ENCODE measurements around the gene ATP5PB. TPM values are rescaled to one million over a fixed set of nuclear protein-coding genes. Genes with fewer than 3 reads are reported as not detected.

Gene ATP5PB
- polyA plus RNA-seq, 1 donor: 265 TPM

GRCh38 chr1:111446967-111447892, 2.0 kb upstream of the ATP5PB start:
- DNase-seq: no peak

DNA sequence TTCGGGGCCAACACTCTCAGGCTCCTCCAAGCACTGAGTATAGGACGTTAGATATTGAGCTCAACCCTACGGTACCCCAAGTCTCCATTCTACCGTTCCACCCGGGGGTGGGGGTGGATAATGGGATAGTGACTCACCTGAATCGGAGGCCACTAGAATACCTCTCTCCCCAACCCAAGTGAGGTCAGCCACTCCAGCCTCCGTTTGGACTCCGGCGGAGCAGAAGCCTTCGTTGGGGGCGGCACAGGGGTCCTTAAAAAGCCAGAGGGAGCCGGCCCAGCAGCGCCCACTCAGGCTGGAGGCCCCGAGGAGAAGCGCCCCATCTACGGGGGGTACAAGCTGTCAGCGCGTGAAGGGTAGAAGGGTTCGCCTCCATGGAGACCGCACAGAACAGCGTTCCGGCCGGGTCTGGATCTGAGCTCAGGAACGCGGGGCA, 764 bp upstream of the ATP5PB start:
- no peak for DNase-seq

GRCh38 chr1:111449703-111450017, 396 bp downstream of the ATP5PB start:
- DNase-seq: no peak

GRCh38 chr1:111450185-111450584, 921 bp downstream of the ATP5PB start:
- DNase-seq: no peak

DNA sequence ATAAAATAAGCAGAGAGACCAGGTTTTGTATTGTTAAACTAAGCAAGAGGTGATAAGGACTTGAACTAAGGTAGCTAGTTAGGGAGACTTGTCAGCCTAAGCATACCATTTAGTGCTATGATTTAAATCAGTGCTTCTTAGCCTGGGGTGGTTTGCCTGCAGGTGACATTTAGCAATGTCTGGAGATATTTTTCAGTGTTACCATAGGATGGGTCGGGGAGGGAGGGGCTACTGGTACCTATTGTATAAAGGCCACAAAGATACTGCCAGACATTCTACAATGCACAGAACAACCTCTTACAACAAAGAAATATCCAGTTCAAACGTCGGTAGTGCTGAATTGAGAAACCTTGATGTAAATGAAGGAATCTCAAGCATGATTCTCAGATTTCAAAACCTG, 3.3 kb downstream of the ATP5PB start:
- no peak for DNase-seq

GRCh38 chr1:111453706-111454105, 4.4 kb downstream of the ATP5PB start:
- no peak for DNase-seq

- DNase-seq: no peak
Measured at GRCh38 chr1:111454859-111455641, 5.8 kb downstream of the ATP5PB start.

DNA sequence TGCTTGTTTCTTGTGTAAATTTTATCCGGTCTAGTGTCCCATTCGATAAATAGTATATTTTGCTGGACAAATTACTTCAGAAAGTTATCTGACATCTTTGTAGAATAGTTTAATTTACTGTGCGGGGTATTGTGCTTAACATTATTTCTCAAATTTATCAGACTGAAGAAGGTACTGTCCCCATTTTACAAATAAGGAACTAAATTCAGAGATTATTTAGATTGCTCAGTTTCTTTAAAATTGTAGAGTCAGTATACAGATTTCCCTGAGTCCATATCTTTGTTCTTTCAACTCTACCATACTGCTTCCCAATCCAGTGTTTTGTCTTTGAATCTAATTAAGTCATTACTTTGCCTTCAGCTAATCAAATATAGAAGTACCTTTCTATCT, 6.4 kb downstream of the ATP5PB start:
- no peak for DNase-seq

DNA sequence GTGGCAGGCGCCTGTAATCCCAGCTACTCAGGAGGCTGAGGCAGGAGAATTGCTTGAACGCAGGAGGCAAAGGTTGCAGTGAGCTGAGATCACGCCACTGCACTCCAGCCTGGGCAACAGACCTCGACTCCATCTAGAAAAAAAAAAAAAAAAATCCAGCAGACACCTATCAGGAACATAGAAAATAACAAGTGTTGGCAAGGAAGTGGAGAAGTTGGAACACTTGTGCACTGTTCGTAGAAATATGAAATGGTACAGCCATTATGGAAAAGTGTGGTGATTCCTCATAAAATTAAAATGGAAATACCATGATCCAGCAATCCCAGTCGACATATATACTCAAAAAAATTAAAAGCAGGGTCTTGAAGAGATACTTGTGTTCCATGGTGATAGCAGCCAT, 12.5 kb downstream of the ATP5PB start:
- DNase-seq: no peak

- no peak for DNase-seq
Measured at GRCh38 chr1:111462370-111463028, 13.2 kb downstream of the ATP5PB start.

DNA sequence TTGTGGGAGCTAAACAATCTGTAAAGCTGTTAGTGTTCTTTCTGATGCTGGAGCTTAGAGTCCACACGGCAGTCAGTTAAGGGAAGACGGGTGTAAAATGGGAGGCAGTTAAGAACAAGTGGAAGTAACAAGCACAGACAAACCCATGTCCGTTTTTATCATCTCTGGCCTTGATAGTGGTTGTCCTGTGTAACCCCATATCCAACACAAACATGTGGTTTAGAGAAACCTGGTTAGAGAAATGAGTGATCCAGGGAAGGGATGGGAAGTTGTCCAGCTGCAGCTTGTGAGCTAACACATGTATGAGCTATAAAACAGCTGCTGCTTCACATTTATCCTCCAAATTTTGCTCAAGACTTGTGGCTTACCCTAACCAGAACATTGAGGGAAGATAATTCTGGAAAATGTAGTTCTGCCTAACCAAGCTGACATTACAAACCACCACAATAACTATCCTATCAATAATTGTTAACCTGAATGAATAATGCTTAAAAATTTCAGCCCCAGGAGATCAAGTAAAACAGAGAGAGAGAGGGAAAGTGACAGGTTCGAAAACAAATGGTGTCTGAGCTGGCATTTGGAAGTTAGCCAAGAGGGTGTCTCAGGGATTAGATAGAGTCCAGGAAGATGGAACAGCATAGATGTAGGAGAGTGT, 13.9 kb downstream of the ATP5PB start:
- DNase-seq: no peak

GRCh38 chr1:111465754-111466153, 16.5 kb downstream of the ATP5PB start:
- DNase-seq: no peak

- no peak for DNase-seq
Measured at GRCh38 chr1:111466480-111466879, 17.2 kb downstream of the ATP5PB start.

DNA sequence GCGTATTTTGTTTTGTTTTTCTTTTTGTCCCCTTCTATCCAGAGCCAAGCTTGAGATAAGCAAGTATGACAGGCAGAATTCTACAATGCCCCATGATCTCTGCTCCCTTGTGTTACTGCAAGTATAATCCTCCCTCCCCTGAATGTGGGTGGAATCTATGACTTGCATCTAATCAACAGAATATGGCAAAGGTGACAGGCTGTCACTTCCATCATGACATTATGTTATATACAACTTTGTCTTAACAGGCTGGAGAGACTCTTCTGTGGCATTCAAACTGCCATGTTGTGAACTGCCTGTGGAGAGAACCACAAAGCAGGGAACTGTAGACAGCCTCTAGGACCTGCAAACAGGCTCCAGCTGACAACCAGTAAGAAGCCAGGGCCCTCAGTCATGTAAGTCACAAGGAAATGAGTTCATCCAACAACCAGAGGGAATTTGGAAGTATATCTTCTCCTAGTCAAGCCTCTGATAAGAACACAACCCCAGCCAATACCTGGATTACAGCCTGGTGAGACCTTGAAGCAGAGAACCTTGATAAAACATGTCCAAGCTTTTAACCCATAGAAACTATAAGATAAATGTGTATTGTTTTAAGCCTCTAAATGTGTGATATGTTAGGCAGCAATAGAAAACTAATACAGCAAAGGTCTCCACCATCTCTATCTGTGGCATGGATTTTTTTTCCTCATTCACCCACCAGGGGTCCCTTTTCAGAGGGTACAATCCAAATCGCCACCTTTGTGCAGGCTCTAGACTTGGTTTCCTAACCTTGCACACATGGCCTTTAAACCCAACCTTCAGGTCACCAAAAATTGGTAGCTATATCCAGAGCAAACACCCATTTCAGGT, 18.8 kb downstream of the ATP5PB start:
- DNase-seq: no peak

GRCh38 chr1:111468717-111469100, 19.4 kb downstream of the ATP5PB start:
- no peak for DNase-seq

DNA sequence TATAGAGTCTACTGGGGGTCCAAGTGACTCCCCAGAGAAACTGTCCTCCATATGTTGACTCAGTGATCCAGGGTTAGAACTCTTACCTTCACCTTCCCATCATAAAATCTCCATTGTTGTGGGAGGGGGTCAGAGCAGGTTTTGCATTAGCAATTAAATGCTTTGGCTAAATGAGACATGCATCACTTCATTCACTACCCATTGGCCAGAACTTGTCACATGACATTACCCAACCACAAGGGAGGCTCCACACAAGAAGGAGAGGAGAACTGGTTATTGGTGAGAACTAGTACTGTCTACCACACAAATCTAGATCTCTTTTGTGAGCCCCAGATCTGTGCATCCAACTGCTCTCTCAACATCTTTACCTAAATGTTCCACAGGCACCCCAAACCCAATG, 20.3 kb downstream of the ATP5PB start:
- DNase-seq: no peak

DNA sequence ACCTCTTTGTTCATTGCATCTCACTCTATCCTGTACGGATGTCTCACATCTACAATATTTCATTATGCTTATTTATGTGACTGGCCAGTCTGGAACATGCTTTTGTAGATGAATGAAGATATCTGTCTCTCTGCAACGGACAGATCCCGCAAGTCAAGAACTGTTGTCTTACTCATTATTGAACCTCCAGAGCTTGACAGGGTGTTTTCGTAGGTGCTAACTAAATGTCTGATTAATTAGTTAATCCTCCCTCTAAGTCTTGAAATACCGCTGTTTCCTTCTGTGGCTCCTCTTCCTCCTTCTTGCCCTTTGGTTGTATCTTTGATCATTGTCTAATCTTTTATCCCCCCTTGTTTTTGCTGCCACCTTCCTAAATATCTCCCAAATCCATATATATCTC, 21.3 kb downstream of the ATP5PB start:
- DNase-seq: no peak

DNA sequence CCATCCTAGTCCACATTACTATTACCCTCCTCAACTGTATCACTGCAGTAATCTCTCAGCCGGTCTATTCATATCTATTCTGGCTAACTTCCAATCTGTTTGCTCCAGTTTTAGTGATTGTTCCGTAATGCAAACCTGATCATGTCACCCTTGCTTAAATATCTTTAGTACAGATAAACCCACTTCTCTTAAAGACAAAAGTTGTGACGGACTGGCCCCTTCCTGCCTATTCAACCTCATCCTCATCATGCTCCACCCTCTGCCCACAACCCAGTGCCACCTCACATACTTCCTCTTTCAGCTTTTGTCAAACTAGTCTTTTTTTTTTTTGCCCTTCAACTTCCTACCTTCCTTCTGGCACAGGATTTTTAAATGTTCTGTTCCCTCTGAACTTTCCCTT, 21.7 kb downstream of the ATP5PB start:
- no peak for DNase-seq

DNA sequence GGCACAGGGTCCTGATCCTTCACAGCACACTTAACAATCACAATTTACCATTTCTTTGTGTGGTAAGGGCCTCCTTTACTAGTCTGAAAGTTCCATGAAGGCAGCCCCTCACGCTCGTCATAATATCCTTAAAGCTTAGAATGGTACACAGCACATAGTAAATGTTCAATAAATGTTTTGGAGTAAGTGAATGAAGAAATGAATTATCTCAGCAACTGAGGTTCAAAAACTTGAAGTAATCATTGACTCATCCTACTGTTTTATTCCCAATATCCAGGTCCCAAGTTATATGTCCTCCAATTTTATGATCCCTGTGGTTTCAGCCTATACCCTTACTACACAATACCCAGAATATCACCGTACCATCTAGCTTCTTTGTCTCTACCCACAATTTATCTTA, 22.3 kb downstream of the ATP5PB start:
- DNase-seq: no peak

DNA sequence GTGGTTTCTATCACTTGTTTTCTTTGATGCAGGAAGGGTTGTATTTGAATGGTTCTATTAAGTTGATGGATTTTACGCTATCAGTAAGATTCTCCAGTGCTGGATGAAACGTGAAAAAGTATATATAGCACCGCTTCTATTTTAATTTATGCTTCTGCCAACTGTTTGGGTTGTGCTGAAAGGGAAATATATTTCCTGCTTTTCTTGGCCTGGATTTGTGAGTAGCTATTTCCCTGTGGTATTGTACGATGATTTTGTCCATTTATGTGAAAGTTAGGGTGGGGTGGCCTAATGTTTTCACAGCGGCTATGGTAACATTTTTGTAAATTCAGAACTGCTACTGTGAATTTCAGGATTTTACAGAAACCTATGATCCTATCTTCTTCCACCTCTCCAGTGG, 24.8 kb downstream of the ATP5PB start:
- DNase-seq: no peak

DNA sequence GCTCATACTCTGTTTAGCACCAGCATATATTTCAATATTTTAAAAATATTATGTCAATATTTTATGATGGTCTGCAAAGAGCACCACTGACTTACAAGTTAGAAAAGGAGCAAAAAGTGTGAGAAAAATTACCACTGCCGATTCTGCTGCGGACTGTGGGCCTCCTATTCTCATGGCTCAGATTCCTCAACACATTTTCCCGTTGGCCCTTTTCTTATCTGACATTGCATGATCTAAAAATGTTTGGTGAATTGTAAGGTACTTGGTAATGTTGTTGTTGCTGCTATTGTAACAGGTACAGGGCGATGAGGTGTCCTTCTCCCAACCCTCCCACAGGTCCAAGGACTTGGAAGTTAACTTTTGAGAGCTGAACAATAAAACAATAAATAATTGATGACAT, 25.3 kb downstream of the ATP5PB start:
- DNase-seq: no peak

- no peak for DNase-seq
Measured at GRCh38 chr1:111475701-111476100, 26.4 kb downstream of the ATP5PB start.
